H1 (cell line): Measurements from ENCODE around the gene SAP30. TPM values are rescaled to one million over a fixed set of nuclear protein-coding genes. Genes with fewer than 3 reads are reported as not detected.

ENCODE experiments used
- RAD21 ChIP-seq, 2 experiments: IDR thresholded peaks in 1 of 2; conservative IDR thresholded peaks in 1 of 2; 2 replicates each; pipeline ENCODE4 v1.6.1; 2011; ENCODE audit warnings: low read depth in 2 of 2, low read length in 2 of 2, improper control_type of control experiment in 1 of 2, inconsistent platforms in 1 of 2, mild to moderate bottlenecking in 1 of 2, moderate library complexity in 1 of 2
- SIX5 ChIP-seq: IDR thresholded peaks from 2 replicates; pipeline ENCODE4 v1.6.1; 2011; ENCODE audit warnings: mild to moderate bottlenecking, low read depth, low read length
- polyA plus RNA-seq, 7 experiments: library from polyadenylated mRNA; depleted of rRNA in 3 of 7; stranded (reverse) in 5 of 7; unstranded in 2 of 7; fragments of >200 nt in 5 of 7; fragments of 200-250 nt in 2 of 7; gene quantifications; 1 replicate in 5 of 7; 2 replicates in 1 of 7; 4 replicates in 1 of 7; pipeline versions ENCODE4 v1.2.1 to v1.2.3, GENCODE V29; 2011 to 2013; ENCODE audit warnings: missing spikeins in 2 of 7, mixed read lengths in 2 of 7
- total RNA-seq: library from RNA; stranded (reverse); fragmentation: NEBNext Ultra II Directional; extraction: Animal tissue kit (Norgen Biotek cat#: 25700); gene quantifications from 2 replicates; pipeline ENCODE4 v1.2.1, GENCODE V29; 2021

SAP30 gene
- total and polyA plus RNA-seq, 2 of the 8 experiments (the other 6 are each of a cell fraction or from before 2014, with no cell fraction given), result 7.7 to 21.1 TPM

DNA sequence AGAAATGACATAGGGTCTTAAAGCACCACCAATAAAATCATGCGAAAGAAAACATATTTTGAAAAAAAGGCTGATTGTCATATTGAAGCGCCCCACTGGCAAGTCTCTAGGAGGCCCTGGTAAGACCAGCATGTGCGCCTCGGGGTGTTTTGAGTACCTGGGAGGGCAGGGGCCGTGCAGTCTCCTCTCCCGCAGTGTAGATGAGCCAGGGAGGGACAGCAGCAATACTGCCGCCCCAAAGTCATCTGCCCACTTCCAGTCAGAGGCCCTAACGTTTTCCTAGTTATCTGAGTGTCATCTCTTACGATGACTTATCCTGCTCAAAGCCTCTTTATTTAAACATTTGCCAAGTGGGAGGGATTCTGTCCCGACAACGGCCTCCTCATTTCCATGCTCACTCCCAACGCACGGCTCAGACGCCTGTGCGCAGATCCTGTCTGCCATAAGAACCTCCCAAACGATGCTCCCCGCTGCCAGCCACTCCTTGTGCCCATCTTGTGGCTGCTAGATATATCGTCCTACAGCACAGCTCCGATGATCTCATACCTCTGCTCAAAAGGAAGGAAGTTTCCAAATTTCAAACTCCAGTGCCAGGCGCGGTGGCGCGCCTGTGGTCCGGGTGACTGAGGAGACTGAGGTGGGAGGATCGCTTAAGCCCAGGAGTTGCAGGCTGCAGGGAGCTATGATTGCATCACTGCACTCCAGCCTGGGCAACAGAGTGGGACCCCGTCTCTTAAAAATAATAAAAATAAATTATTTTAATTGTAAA, 45.3 kb downstream of the SAP30 start (continued):
- TF ChIP-seq RAD21 (IDR thresholded peaks at IDR 0.05 in 1 of 2, conservative IDR thresholded peaks at IDR 0.05 in 1 of 2; ENCODE audit: low read depth in 2 of 2, low read length in 2 of 2), result 0 out of 4 replicates have a peak, but pooled peaks of 1 of the 2 experiments have one; percentile 0
- no peak for TF ChIP-seq SIX5
